Prostate gland (tissue), 2 donors: Measurements from ENCODE around the gene ADARB2.

Experiments
- CTCF ChIP-seq, 4 experiments: fragments of 200-600 bp in 2 of 4; fragments of 450-650 bp in 2 of 4; sonication (generic) in 2 of 4; IDR thresholded peaks; 1 replicate in 3 of 4; 2 replicates in 1 of 4; pipeline ENCODE4 v1.5.1; 2016 to 2019; ENCODE audit warnings: antibody characterized with exemption in 4 of 4, mild to moderate bottlenecking in 2 of 4, moderate library complexity in 2 of 4
- POLR2A ChIP-seq: fragments of 450-650 bp; IDR thresholded peaks from one replicate; pipeline ENCODE4 v1.6.1; 2016; ENCODE audit warnings: antibody characterized with exemption, mild to moderate bottlenecking

GRCh38 chr10:1589257-1589656 is 148.1 kb downstream of the ADARB2 start:
- TF ChIP-seq CTCF (IDR thresholded peaks at IDR 0.05) = no peak
- no peak for TF ChIP-seq POLR2A
